ENCODE results near the gene SERPIND1. TPM values are rescaled to one million over a fixed set of nuclear protein-coding genes. Genes with fewer than 3 reads are reported as not detected.
"Not testable (repeated sequence)": the region's sequence is repeated elsewhere in the genome, so short reads cannot be mapped to it uniquely, and the experiment has no call there.

SERPIND1 gene
- polyA plus RNA-seq, 3 donors, result not detected

GRCh38 chr22:20822240-20822639 lies 48.3 kb downstream of the SERPIND1 start:
- Histone ChIP-seq H3K27me3 (ENCODE audit: control insufficient read depth in 2 of 2, insufficient read depth in 2 of 2, low read length in 2 of 2) (no peaks in the 10 kb centered on the region), H3K4me3 (replicated peaks in 1 of 3; ENCODE audit: low read depth in 2 of 3, low read length in 3 of 3) (no peak overlapping the region), H4K20me1 (ENCODE audit: insufficient read depth, low read length) (no peaks in the 10 kb centered on the region), H3K36me3 (replicated peaks in 1 of 2; ENCODE audit: control insufficient read depth in 1 of 2, insufficient read depth in 2 of 2, low read length in 2 of 2) (peaks cover 68 to 89% of the 10 kb centered on the region in 2 donors), H3K4me2 (replicated peaks; ENCODE audit: extremely low read depth, low read length, poor library complexity, severe bottlenecking) (no peak overlapping the region), H3K9me3 (replicated peaks in 1 of 2; ENCODE audit: control insufficient read depth in 1 of 2, insufficient read depth in 1 of 2, low read length in 2 of 2) (no peaks in the 10 kb centered on the region), H3K9ac (ENCODE audit: insufficient read depth, low read length, poor library complexity, severe bottlenecking) (no peak overlapping the region), H3K27ac (ENCODE audit: low read depth in 1 of 2, low read length in 2 of 2) (no peak overlapping the region), H3K4me1 (ENCODE audit: control insufficient read depth in 1 of 2, insufficient read depth in 2 of 2, low read length in 2 of 2) (no peaks in the 10 kb centered on the region), H2AFZ (ENCODE audit: insufficient read depth, low read depth, low read length, poor library complexity, severe bottlenecking) (no peak overlapping the region), H3K79me2 (ENCODE audit: insufficient read depth, low read length) (no peaks in the 10 kb centered on the region)
- no peak for DNase-seq
- intact Hi-C loops (cut with micrococcal nuclease), result no loop called here
- Mint-ChIP-seq H3K36me3 (peaks cover 72 to 83% of the 10 kb centered on the region in 2 donors), H3K27me3 (ENCODE audit: low read depth in 3 of 3) (no peaks in the 10 kb centered on the region), H3K4me1 (no peaks in the 10 kb centered on the region), H3K27ac (no peak overlapping the region), H3K4me3 (no peak overlapping the region), H3K9me3 (no peaks in the 10 kb centered on the region)
- TF ChIP-seq CTCF (IDR thresholded peaks at IDR 0.05), result no peak
- 100% methylated on average over 3 of the region's 5 CpGs for WGBS (ENCODE audit: insufficient coverage)

- no peak overlapping the region for H3K4me3 Mint-ChIP-seq
- H3K9me3 Mint-ChIP-seq, result no peaks in the 10 kb centered on the region
- Histone ChIP-seq H3K9ac (ENCODE audit: insufficient read depth, low read length, poor library complexity, severe bottlenecking) (no peak overlapping the region), H3K9me3 (replicated peaks in 1 of 2; ENCODE audit: control insufficient read depth in 1 of 2, insufficient read depth in 1 of 2, low read length in 2 of 2) (no peaks in the 10 kb centered on the region), H2AFZ (ENCODE audit: insufficient read depth, low read depth, low read length, poor library complexity, severe bottlenecking) (no peak overlapping the region), H4K20me1 (ENCODE audit: insufficient read depth, low read length) (no peaks in the 10 kb centered on the region), H3K4me3 (replicated peaks in 1 of 3; ENCODE audit: low read depth in 2 of 3, low read length in 3 of 3) (no peak overlapping the region), H3K36me3 (replicated peaks in 1 of 2; ENCODE audit: control insufficient read depth in 1 of 2, insufficient read depth in 2 of 2, low read length in 2 of 2) (peaks cover 58 to 89% of the 10 kb centered on the region in 2 donors), H3K79me2 (ENCODE audit: insufficient read depth, low read length) (no peaks in the 10 kb centered on the region), H3K4me2 (replicated peaks; ENCODE audit: extremely low read depth, low read length, poor library complexity, severe bottlenecking) (no peak overlapping the region), H3K27ac (ENCODE audit: low read depth in 1 of 2, low read length in 2 of 2) (no peak overlapping the region), H3K4me1 (ENCODE audit: control insufficient read depth in 1 of 2, insufficient read depth in 2 of 2, low read length in 2 of 2) (no peaks in the 10 kb centered on the region), H3K27me3 (ENCODE audit: control insufficient read depth in 2 of 2, insufficient read depth in 2 of 2, low read length in 2 of 2) (no peaks in the 10 kb centered on the region)
- H3K36me3 Mint-ChIP-seq, result peaks cover 74 to 89% of the 10 kb centered on the region in 2 donors
- DNase-seq, result no peak
- WGBS (ENCODE audit: insufficient coverage), result no CpG with 5 or more reads among the region's 1 CpG
- TF ChIP-seq CTCF (IDR thresholded peaks at IDR 0.05), result no peak
- H3K4me1 Mint-ChIP-seq, result no peaks in the 10 kb centered on the region
- intact Hi-C loops (cut with micrococcal nuclease), result no loop called here
- no peaks in the 10 kb centered on the region for H3K27me3 Mint-ChIP-seq (ENCODE audit: low read depth in 3 of 3)
- no peak overlapping the region for H3K27ac Mint-ChIP-seq
These were observed 49.4 kb downstream of the SERPIND1 start for GRCh38 chr22:20823264-20823663.

GRCh38 chr22:20825216-20825615 lies 51.3 kb downstream of the SERPIND1 start:
- H3K4me2 ChIP-seq (replicated peaks; ENCODE audit: extremely low read depth, low read length, poor library complexity, severe bottlenecking); H3K27me3 ChIP-seq (ENCODE audit: control insufficient read depth in 2 of 2, insufficient read depth in 2 of 2, low read length in 2 of 2); H3K4me1 ChIP-seq (ENCODE audit: control insufficient read depth in 1 of 2, insufficient read depth in 2 of 2, low read length in 2 of 2); H3K4me3 ChIP-seq (replicated peaks in 1 of 3; ENCODE audit: low read depth in 2 of 3, low read length in 3 of 3); H3K9me3 ChIP-seq (replicated peaks in 1 of 2; ENCODE audit: control insufficient read depth in 1 of 2, insufficient read depth in 1 of 2, low read length in 2 of 2); H2AFZ ChIP-seq (ENCODE audit: insufficient read depth, low read depth, low read length, poor library complexity, severe bottlenecking); H3K27ac Mint-ChIP-seq; DNase-seq; H3K27me3 Mint-ChIP-seq (ENCODE audit: low read depth in 3 of 3); H3K4me1 Mint-ChIP-seq; H3K4me3 Mint-ChIP-seq; intact Hi-C loops (cut with micrococcal nuclease); H3K9ac ChIP-seq (ENCODE audit: insufficient read depth, low read length, poor library complexity, severe bottlenecking); H4K20me1 ChIP-seq (ENCODE audit: insufficient read depth, low read length); H3K79me2 ChIP-seq (ENCODE audit: insufficient read depth, low read length); H3K9me3 Mint-ChIP-seq: not testable (repeated sequence)
- H3K36me3 Mint-ChIP-seq, result peaks cover 73 to 89% of the 10 kb centered on the region in 2 donors
- H3K36me3 ChIP-seq (replicated peaks in 1 of 2; ENCODE audit: control insufficient read depth in 1 of 2, insufficient read depth in 2 of 2, low read length in 2 of 2), result peaks cover 51 to 89% of the 10 kb centered on the region in 2 donors
- 100% methylated on average over 2 of the region's 4 CpGs for WGBS (ENCODE audit: insufficient coverage)
- H3K27ac ChIP-seq (ENCODE audit: low read depth in 1 of 2, low read length in 2 of 2), result peak overlapping the region in 1 of 2 donors; percentile 8

All from CD14-positive monocyte (primary cell).